ENCODE data around the gene DMC1. TPM values are rescaled to one million over a fixed set of nuclear protein-coding genes. Genes with fewer than 3 reads are reported as not detected.

DMC1 gene
- total RNA-seq, 1 experiment from 2014 or later, result 6.8 TPM

DNA sequence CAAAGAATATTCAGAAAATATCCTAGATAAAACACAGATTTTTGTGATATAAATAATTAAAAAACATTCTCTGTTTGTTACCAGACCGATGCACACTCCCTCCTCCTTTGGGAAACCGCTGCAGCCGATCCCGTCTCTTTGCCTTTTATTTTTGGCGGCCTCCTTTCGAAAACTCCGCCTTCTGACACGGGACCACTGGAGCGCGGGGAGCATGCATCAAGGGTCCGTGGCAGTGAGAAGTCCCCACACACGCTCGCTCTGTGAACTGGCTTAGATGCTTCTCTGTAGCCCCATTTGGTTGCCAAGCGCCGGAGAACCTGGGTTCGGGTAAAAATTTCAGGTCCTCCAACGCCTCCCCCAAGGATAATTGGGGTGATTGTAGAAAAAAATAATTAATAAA lies 80.8 kb downstream of the DMC1 start:
- H3K9me3 Mint-ChIP-seq, result no peaks in the 10 kb centered on the region
- H3K4me1 Mint-ChIP-seq, result peaks cover 20 to 47% of the 10 kb centered on the region in 2 experiments
- Histone ChIP-seq H4K20me1 (ENCODE audit: control insufficient read depth, insufficient read depth, insufficient read length) (no peaks in the 10 kb centered on the region), H3K4me1 (ENCODE audit: insufficient read depth, low read length) (no peaks in the 10 kb centered on the region), H3K4me2 (ENCODE audit: insufficient read depth, insufficient read length, low read length) (no peak overlapping the region), H2BK20ac (ENCODE audit: low read depth, low read length, poor library complexity, severe bottlenecking) (no peak overlapping the region), H2AFZ (ENCODE audit: low read length) (no peak overlapping the region), H3K14ac (ENCODE audit: insufficient read depth, low read length) (no peak overlapping the region), H3K9me3 (ENCODE audit: control insufficient read depth, low read depth, low read length) (no peaks in the 10 kb centered on the region), H2AK5ac (ENCODE audit: insufficient read length, low read length) (no peak overlapping the region), H3K18ac (ENCODE audit: insufficient read length, low read depth, low read length) (no peak overlapping the region), H3K27ac (ENCODE audit: insufficient read length, low read depth, low read length) (no peak overlapping the region), H3K23ac (ENCODE audit: insufficient read length, low read depth, low read length) (no peak overlapping the region), H2BK12ac (ENCODE audit: insufficient read length, low read depth, low read length) (no peak overlapping the region), H3T11ph (ENCODE audit: low read length) (no peak overlapping the region), H3K79me2 (ENCODE audit: insufficient read depth, low read length) (no peaks in the 10 kb centered on the region), H3K23me2 (ENCODE audit: insufficient read length, low read depth, low read length, poor library complexity, severe bottlenecking) (no peaks in the 10 kb centered on the region), H2BK120ac (ENCODE audit: low read depth, low read length, poor library complexity, severe bottlenecking) (no peak overlapping the region), H3K4ac (ENCODE audit: low read depth, low read length) (no peak overlapping the region), H4K5ac (ENCODE audit: insufficient read length, low read depth, low read length) (no peak overlapping the region), H2BK15ac (ENCODE audit: low read depth, low read length) (no peak overlapping the region), H3K27me3 (ENCODE audit: insufficient read depth, low read length) (no peaks in the 10 kb centered on the region), H4K8ac (replicated peaks; ENCODE audit: insufficient read length, low read depth, low read length) (no peak overlapping the region), H4K91ac (ENCODE audit: insufficient read length, low read depth, low read length) (no peak overlapping the region), H2BK5ac (ENCODE audit: insufficient read length, low read length) (no peak overlapping the region), H3K9ac (ENCODE audit: extremely low read depth, insufficient read length, low read length) (no peak overlapping the region), H3K56ac (ENCODE audit: insufficient read length, low read depth, low read length) (no peak overlapping the region), H3K79me1 (ENCODE audit: insufficient read depth, low read depth, low read length, poor library complexity, severe bottlenecking) (no peaks in the 10 kb centered on the region)
- H3K27me3 Mint-ChIP-seq (ENCODE audit: low read depth), result no peaks in the 10 kb centered on the region; the same call in 1 of the 2 replicates
- no peak for DNase-seq
- peak overlapping the region in 1 of 3 experiments; percentile 97; a peak in 2 of 7 replicates for H3K27ac Mint-ChIP-seq
- H3K4me3 Mint-ChIP-seq, result no peak overlapping the region
- WGBS (ENCODE audit: extremely low coverage, insufficient read length, low lambda C conversion rate), result no CpG with 5 or more reads among the region's 17 CpGs
- TF ChIP-seq, protein P1, sequence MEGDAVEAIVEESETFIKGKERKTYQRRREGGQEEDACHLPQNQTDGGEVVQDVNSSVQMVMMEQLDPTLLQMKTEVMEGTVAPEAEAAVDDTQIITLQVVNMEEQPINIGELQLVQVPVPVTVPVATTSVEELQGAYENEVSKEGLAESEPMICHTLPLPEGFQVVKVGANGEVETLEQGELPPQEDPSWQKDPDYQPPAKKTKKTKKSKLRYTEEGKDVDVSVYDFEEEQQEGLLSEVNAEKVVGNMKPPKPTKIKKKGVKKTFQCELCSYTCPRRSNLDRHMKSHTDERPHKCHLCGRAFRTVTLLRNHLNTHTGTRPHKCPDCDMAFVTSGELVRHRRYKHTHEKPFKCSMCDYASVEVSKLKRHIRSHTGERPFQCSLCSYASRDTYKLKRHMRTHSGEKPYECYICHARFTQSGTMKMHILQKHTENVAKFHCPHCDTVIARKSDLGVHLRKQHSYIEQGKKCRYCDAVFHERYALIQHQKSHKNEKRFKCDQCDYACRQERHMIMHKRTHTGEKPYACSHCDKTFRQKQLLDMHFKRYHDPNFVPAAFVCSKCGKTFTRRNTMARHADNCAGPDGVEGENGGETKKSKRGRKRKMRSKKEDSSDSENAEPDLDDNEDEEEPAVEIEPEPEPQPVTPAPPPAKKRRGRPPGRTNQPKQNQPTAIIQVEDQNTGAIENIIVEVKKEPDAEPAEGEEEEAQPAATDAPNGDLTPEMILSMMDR (conservative IDR thresholded peaks at IDR 0.05), result no peak
- peaks cover 75 to 94% (median 93%) of the 10 kb centered on the region in 3 experiments for H3K36me3 Mint-ChIP-seq (ENCODE audit: insufficient read depth in 1 of 3, low read depth in 3 of 3)
